ENCODE results near the gene GNAT3. TPM values are rescaled to one million over a fixed set of nuclear protein-coding genes. Genes with fewer than 3 reads are reported as not detected.

Gene GNAT3
- total RNA-seq, 1 experiment from 2014 or later, result not detected

DNA sequence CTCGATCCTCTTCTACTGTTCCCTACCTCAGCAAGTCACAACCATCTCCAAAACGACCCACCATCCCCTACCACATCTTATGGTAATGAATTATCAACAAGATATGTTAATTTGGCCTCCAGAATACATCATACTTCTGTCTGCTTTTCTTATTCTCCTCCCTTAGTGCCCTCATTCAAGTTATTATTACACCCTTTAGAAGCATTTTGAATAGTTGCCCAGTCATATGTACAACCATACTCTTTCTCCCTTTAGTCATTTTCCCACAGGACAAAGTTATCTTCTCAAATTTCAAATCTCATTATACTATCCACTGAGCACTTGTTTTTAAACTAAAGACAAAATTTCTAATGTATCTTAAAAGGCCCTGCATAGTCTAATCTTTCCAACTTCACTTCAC lies 71.0 kb downstream of the GNAT3 start:
- H3K27me3 Mint-ChIP-seq (ENCODE audit: insufficient read depth, unreplicated experiment), result no peaks in the 10 kb centered on the region
- POLR2A ChIA-PET, result interaction anchor here (0.6 to 1.3 kb wide), 3 partner anchors 12 to 179 kb away, joined by 3 to 4 read pairs (median 3); no protein-coding TSS in a partner anchor
- H3K27ac Mint-ChIP-seq (ENCODE audit: low read depth, unreplicated experiment), result no peak overlapping the region
- no peak for DNase-seq (ENCODE audit: unreplicated experiment)
- peaks cover 8% of the 10 kb centered on the region for H3K9me3 Mint-ChIP-seq (ENCODE audit: unreplicated experiment)
- no TSS peak for BruUV-seq (replicated peaks)
- no peaks in the 10 kb centered on the region for H3K36me3 Mint-ChIP-seq (ENCODE audit: insufficient read depth, unreplicated experiment)
- intact Hi-C loops (cut with micrococcal nuclease), result no loop called here
- H3K4me3 Mint-ChIP-seq (ENCODE audit: unreplicated experiment), result no peak overlapping the region
- TF ChIP-seq, protein P1, sequence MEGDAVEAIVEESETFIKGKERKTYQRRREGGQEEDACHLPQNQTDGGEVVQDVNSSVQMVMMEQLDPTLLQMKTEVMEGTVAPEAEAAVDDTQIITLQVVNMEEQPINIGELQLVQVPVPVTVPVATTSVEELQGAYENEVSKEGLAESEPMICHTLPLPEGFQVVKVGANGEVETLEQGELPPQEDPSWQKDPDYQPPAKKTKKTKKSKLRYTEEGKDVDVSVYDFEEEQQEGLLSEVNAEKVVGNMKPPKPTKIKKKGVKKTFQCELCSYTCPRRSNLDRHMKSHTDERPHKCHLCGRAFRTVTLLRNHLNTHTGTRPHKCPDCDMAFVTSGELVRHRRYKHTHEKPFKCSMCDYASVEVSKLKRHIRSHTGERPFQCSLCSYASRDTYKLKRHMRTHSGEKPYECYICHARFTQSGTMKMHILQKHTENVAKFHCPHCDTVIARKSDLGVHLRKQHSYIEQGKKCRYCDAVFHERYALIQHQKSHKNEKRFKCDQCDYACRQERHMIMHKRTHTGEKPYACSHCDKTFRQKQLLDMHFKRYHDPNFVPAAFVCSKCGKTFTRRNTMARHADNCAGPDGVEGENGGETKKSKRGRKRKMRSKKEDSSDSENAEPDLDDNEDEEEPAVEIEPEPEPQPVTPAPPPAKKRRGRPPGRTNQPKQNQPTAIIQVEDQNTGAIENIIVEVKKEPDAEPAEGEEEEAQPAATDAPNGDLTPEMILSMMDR (IDR thresholded peaks at IDR 0.05; ENCODE audit: unreplicated experiment), result no peak
- CTCF ChIA-PET, result interaction anchor here (0.8 to 1.4 kb wide), 3 partner anchors 10 to 240 kb away, joined by 3 to 7 read pairs (median 4); no protein-coding TSS in a partner anchor
- H3K4me1 Mint-ChIP-seq (ENCODE audit: insufficient read depth, unreplicated experiment), result peaks cover 14% of the 10 kb centered on the region

DNA sequence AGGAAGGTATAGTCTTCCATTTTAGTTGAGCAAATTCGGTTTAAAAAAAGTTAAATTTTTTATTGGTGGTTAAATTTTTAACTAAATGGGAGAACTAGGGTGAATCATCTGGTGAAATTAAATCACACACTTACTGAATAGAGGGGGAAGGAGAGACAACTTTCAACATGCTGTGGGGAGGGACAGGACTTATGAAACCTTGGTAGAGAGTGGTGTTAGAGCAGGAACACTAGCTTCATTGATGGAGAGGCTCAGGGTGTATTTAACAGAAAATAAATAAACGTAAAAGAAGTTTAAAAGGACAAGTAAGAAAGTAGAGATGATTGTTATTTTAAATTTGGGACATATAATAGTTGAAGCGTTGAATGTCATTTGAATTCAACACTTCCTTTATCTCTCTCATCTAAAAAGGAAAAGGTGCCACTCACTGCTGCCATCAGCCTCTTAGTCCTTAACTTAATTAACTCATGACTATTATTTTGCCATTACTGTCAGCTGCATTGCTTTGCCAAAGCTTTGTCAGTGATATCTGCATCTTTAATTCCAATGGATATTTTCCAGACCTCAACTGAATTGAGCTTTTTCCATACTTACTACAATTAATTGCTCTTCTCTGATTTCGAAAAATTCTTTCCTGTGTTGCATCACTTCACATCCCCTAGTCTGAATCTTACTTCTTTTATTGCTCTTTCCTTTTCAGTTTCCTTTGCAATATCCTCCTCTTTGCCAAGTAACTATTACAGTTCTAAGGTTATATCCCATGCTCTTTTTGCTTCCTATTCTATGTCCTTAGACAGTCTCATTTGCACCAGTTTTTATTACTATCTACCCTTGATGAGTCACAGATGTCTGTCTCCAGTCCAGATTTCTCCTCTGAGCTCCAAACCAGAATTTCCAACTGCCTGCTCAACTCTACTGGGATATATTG lies 71.7 kb downstream of the GNAT3 start:
- H3K9me3 Mint-ChIP-seq (ENCODE audit: unreplicated experiment), result peaks cover 8% of the 10 kb centered on the region
- ChIA-PET CTCF (interaction anchor here (0.6 to 3.7 kb wide), 7 partner anchors 9 to 1044 kb away, joined by 3 to 30 read pairs (median 3); no protein-coding TSS in a partner anchor), POLR2A (interaction anchor here (0.6 to 1.4 kb wide), 4 partner anchors 11 to 179 kb away, joined by 3 to 4 read pairs (median 3); no protein-coding TSS in a partner anchor)
- TF ChIP-seq, protein P1 (IDR thresholded peaks at IDR 0.05; ENCODE audit: unreplicated experiment), result no peak
- no TSS peak for BruUV-seq (replicated peaks)
- no peaks in the 10 kb centered on the region for H3K27me3 Mint-ChIP-seq (ENCODE audit: insufficient read depth, unreplicated experiment)
- intact Hi-C loops (cut with micrococcal nuclease), result no loop called here
- H3K27ac Mint-ChIP-seq (ENCODE audit: low read depth, unreplicated experiment), result no peak overlapping the region
- DNase-seq (ENCODE audit: unreplicated experiment), result peak; percentile 46
- H3K4me3 Mint-ChIP-seq (ENCODE audit: unreplicated experiment), result no peak overlapping the region
- peaks cover 14% of the 10 kb centered on the region for H3K4me1 Mint-ChIP-seq (ENCODE audit: insufficient read depth, unreplicated experiment)
- H3K36me3 Mint-ChIP-seq (ENCODE audit: insufficient read depth, unreplicated experiment), result no peaks in the 10 kb centered on the region

DNA sequence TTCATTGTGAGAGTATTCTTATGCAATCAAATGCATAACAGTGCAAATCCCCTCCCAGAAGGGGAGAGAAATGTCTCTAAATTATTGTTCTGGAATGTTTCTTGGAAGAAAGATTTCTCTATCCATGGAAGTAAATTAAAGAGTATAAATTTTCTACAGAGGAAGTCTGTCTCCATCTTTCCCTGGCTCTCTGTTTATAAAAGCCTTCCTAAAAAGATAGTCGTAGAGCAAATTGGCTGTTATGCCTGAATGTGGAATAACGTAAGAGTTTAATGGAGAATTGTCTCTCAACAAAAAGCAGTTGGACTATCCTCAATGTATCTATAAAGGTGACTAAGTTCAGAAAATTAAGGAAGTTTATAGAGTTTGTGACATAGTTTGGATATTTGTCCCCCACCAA lies 76.3 kb downstream of the GNAT3 start:
- peaks cover 8% of the 10 kb centered on the region for H3K9me3 Mint-ChIP-seq (ENCODE audit: unreplicated experiment)
- peaks cover 5% of the 10 kb centered on the region for H3K4me1 Mint-ChIP-seq (ENCODE audit: insufficient read depth, unreplicated experiment)
- no peak for DNase-seq (ENCODE audit: unreplicated experiment)
- H3K27me3 Mint-ChIP-seq (ENCODE audit: insufficient read depth, unreplicated experiment), result no peaks in the 10 kb centered on the region
- POLR2A ChIA-PET, result no interaction called here
- intact Hi-C loops (cut with micrococcal nuclease), result no loop called here
- no peak overlapping the region for H3K4me3 Mint-ChIP-seq (ENCODE audit: unreplicated experiment)
- no peaks in the 10 kb centered on the region for H3K36me3 Mint-ChIP-seq (ENCODE audit: insufficient read depth, unreplicated experiment)
- H3K27ac Mint-ChIP-seq (ENCODE audit: low read depth, unreplicated experiment), result no peak overlapping the region
- no TSS peak for BruUV-seq (replicated peaks)
- TF ChIP-seq, protein P1 (IDR thresholded peaks at IDR 0.05; ENCODE audit: unreplicated experiment), result no peak
- CTCF ChIA-PET, result interaction anchor here (0.7 kb wide), 1 partner anchor 247 kb away, joined by 3 read pairs; no protein-coding TSS in a partner anchor

DNA sequence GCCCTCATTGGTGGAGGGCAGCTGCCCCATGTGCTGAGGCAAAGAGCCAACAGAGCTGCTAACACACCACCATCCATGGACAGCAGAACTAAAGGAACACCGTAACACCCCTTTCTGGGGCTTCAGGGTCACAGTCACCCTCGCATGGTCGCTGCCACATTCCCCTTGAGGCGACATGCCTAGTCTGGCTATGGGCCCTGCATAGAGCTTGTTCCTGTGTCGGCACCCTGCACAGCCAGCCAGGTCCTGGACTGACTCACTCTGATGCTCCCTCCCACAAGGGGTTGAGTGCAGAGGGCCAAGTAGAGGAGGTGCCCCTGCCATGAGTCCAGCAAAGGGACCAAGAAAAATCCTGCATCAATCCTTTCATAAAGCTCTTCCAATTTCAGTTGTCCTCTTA lies 77.8 kb downstream of the GNAT3 start:
- ChIA-PET CTCF (interaction anchor here (0.5 to 1.2 kb wide), 4 partner anchors 41 to 281 kb away, joined by 4 to 8 read pairs (median 4); no protein-coding TSS in a partner anchor), POLR2A (no interaction called here)
- H3K9me3 Mint-ChIP-seq (ENCODE audit: unreplicated experiment), result peaks cover 8% of the 10 kb centered on the region
- intact Hi-C loops (cut with micrococcal nuclease), result no loop called here
- H3K27me3 Mint-ChIP-seq (ENCODE audit: insufficient read depth, unreplicated experiment), result no peaks in the 10 kb centered on the region
- no TSS peak for BruUV-seq (replicated peaks)
- no peaks in the 10 kb centered on the region for H3K4me1 Mint-ChIP-seq (ENCODE audit: insufficient read depth, unreplicated experiment)
- TF ChIP-seq, protein P1 (IDR thresholded peaks at IDR 0.05; ENCODE audit: unreplicated experiment), result no peak
- no peak overlapping the region for H3K4me3 Mint-ChIP-seq (ENCODE audit: unreplicated experiment)
- no peaks in the 10 kb centered on the region for H3K36me3 Mint-ChIP-seq (ENCODE audit: insufficient read depth, unreplicated experiment)
- DNase-seq (ENCODE audit: unreplicated experiment), result no peak
- no peak overlapping the region for H3K27ac Mint-ChIP-seq (ENCODE audit: low read depth, unreplicated experiment)
